GM19351 (cell line): ENCODE results near the gene SRSF8.

ENCODE experiments used
- ATAC-seq: cut with Tn5 transposase; IDR thresholded peaks from one replicate; pipeline ENCODE4 v1.9.1; 2021; ENCODE audit warnings: mild to moderate bottlenecking, moderate library complexity; ENCODE audit not compliant: unreplicated experiment

SRSF8 gene

GRCh38 chr11:95067841-95068219, 1.1 kb downstream of the SRSF8 start:
- ATAC-seq = no peak

GRCh38 chr11:95068549-95068948, 1.8 kb downstream of the SRSF8 start:
- peak; percentile 68 for ATAC-seq

- no peak for ATAC-seq
Measured at GRCh38 chr11:95070471-95070870, 3.8 kb downstream of the SRSF8 start.

- no peak for ATAC-seq
Measured at GRCh38 chr11:95072948-95073347, 6.2 kb downstream of the SRSF8 start.

- ATAC-seq = no peak
Measured at GRCh38 chr11:95074792-95075563, 8.3 kb downstream of the SRSF8 start.

GRCh38 chr11:95076416-95076815, 9.7 kb downstream of the SRSF8 start:
- ATAC-seq = peak; percentile 52

GRCh38 chr11:95076981-95077380, 10.3 kb downstream of the SRSF8 start:
- no peak for ATAC-seq

GRCh38 chr11:95078526-95078925, 11.8 kb downstream of the SRSF8 start:
- ATAC-seq = no peak

- no peak for ATAC-seq
Measured at GRCh38 chr11:95081010-95081409, 14.3 kb downstream of the SRSF8 start.

- no peak for ATAC-seq
Measured at GRCh38 chr11:95081412-95081811, 14.7 kb downstream of the SRSF8 start.

GRCh38 chr11:95082576-95083001, 15.9 kb downstream of the SRSF8 start:
- no peak for ATAC-seq

- peak; percentile 58 for ATAC-seq
Measured at GRCh38 chr11:95084509-95084908, 17.8 kb downstream of the SRSF8 start.

- no peak for ATAC-seq
Measured at GRCh38 chr11:95085117-95085816, 18.5 kb downstream of the SRSF8 start.

- ATAC-seq = no peak
Measured at GRCh38 chr11:95086151-95086550, 19.4 kb downstream of the SRSF8 start.

GRCh38 chr11:95086836-95087570, 20.3 kb downstream of the SRSF8 start:
- no peak for ATAC-seq

GRCh38 chr11:95088946-95089619, 22.4 kb downstream of the SRSF8 start:
- ATAC-seq = peak; percentile 44

- ATAC-seq = peak; percentile 86
Measured at GRCh38 chr11:95089620-95090542, 23.2 kb downstream of the SRSF8 start, which contains the start of gene ENDOD1. Gene ENDOD1, plus strand, starts transcription at chr11:95089846. Its CDS starts 82 bp downstream, at chr11:95089928.

GRCh38 chr11:95091663-95092180, 25.0 kb downstream of the SRSF8 start:
- no peak for ATAC-seq

- ATAC-seq = peak; percentile 14
Measured at GRCh38 chr11:95092549-95093324, 26.0 kb downstream of the SRSF8 start.
